Erythroblast (primary cell): Measurements from ENCODE around the gene SUPT3H.

Source experiments
- GATA1 ChIP-seq: IDR thresholded peaks from 2 replicates; pipeline ENCODE4 v1.6.1; 2011; ENCODE audit warnings: low read depth, mild to moderate bottlenecking, control low read depth, low read length, moderate library complexity
- POLR2A ChIP-seq: IDR thresholded peaks from 2 replicates; pipeline ENCODE4 v1.6.1; 2011; ENCODE audit warnings: mild to moderate bottlenecking, low read length

GRCh38 chr6:45184937-45185336 lies 192.8 kb downstream of the SUPT3H start:
- TF ChIP-seq POLR2A = no peak
- TF ChIP-seq GATA1 = no peak
